ENCODE results near the gene TMEM126B. TPM values are rescaled to one million over a fixed set of nuclear protein-coding genes. Genes with fewer than 3 reads are reported as not detected.
A peak's percentile ranks its signal among the peaks of the same experiment; 100 is the strongest.

Gene TMEM126B
- total RNA-seq, 1 donor from 2014 or later: 51.3 TPM

DNA sequence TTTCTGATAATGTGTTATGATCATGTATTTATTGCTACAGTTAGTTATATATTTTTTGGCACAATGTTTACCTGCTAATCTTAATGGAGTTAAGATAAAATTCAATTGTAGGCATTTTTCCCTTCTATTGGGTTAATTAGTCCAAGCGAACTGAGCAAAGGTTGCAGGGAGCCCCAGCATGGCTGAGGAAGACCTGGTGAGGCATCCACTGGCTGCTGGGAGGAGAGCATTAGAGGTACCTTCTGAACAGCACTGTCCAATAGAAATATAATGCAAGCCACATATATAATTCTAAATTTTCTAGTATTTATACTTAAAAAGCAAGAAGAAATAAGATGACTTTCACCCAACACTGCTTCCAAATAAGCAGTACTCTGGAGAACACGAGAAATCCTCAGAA is 18.7 kb downstream of the TMEM126B start:
- peak overlapping the region; percentile 79 for H2AFZ ChIP-seq (ENCODE audit: low read depth, low read length)
- no peak for DNase-seq (ENCODE audit: low read depth)
- TF ChIP-seq, protein P1, sequence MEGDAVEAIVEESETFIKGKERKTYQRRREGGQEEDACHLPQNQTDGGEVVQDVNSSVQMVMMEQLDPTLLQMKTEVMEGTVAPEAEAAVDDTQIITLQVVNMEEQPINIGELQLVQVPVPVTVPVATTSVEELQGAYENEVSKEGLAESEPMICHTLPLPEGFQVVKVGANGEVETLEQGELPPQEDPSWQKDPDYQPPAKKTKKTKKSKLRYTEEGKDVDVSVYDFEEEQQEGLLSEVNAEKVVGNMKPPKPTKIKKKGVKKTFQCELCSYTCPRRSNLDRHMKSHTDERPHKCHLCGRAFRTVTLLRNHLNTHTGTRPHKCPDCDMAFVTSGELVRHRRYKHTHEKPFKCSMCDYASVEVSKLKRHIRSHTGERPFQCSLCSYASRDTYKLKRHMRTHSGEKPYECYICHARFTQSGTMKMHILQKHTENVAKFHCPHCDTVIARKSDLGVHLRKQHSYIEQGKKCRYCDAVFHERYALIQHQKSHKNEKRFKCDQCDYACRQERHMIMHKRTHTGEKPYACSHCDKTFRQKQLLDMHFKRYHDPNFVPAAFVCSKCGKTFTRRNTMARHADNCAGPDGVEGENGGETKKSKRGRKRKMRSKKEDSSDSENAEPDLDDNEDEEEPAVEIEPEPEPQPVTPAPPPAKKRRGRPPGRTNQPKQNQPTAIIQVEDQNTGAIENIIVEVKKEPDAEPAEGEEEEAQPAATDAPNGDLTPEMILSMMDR (IDR thresholded peaks at IDR 0.05; ENCODE audit: insufficient read depth, low read depth, low read length): no peak
- no peak for TF ChIP-seq EZH2 (IDR thresholded peaks at IDR 0.05; ENCODE audit: insufficient read depth, low read length)

DNA sequence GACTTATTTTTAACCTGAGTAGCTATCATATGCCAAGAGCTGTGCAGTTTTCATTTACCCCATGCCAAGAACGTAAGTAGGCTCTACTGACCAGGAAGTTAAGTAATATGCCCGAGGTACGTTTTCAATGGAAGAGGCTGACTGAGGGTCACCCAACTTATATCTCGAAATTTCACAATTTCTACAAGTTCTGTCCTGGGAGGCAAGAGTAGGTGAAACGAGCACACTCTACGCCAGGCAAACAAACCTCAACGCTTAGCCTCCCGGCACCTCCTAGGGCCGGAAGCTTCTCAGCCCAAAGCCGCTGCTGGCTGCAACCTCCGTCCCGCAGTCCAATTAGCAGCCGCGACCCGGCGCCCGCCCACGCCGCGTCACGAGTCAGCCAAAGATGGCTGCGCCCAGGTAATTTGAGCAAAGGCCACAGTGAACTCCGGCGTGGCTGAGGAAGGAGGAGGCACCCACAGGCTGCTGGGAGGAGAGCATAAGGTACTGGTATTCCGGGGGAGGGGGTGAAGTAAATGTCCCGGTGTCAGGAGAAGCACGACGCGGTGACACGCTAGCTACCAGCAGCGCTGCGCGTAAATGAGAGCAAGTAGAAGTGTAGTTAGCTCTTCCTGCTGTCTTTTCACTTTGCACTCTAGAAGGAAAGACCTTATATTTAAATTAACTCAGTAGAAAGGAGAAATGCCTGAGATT is 19.4 kb downstream of the TMEM126B start, which contains the start of gene TMEM126A:
Gene TMEM126A, plus strand, starts transcription at position 364 of the 696 bp plus-strand sequence. CDS start 2,289 bp downstream, outside the sequence.
- H4K20me1 ChIP-seq (ENCODE audit: insufficient read depth, low read length): no peaks in the 10 kb centered on the region
- peaks cover 3% of the 10 kb centered on the region for H3K4me1 Mint-ChIP-seq (ENCODE audit: low read depth, unreplicated experiment)
- H2AFZ ChIP-seq (ENCODE audit: low read depth, low read length): peak within 1 kb of the TSS; percentile 79
- H3K36me3 ChIP-seq (ENCODE audit: insufficient read depth, low read length): peaks cover 4% of the 10 kb centered on the region
- peak within 1 kb of the TSS; percentile 95 for H3K27ac Mint-ChIP-seq (ENCODE audit: unreplicated experiment)
- peaks cover 2% of the 10 kb centered on the region for H3K36me3 Mint-ChIP-seq (ENCODE audit: low read depth, unreplicated experiment)
- H3K27me3 ChIP-seq (ENCODE audit: insufficient read depth, low read length): no peaks in the 10 kb centered on the region
- peaks cover 3% of the 10 kb centered on the region for H3K4me1 ChIP-seq (ENCODE audit: insufficient read depth, low read length)
- H3K4me3 Mint-ChIP-seq (ENCODE audit: unreplicated experiment): peak within 1 kb of the TSS; percentile 96
- FAIRE-seq (peak; percentile 26), DNase-seq (ENCODE audit: low read depth) (peak; percentile 73)
- H3K27me3 Mint-ChIP-seq (ENCODE audit: low read depth, unreplicated experiment): no peaks in the 10 kb centered on the region
- H3K9me3 Mint-ChIP-seq (ENCODE audit: unreplicated experiment): peaks cover 2% of the 10 kb centered on the region
- TF ChIP-seq, protein P1 (IDR thresholded peaks at IDR 0.05; ENCODE audit: insufficient read depth, low read depth, low read length): no peak
- TF ChIP-seq EZH2 (IDR thresholded peaks at IDR 0.05; ENCODE audit: insufficient read depth, low read length): no peak
- no peaks in the 10 kb centered on the region for H3K9me3 ChIP-seq (ENCODE audit: insufficient read depth, low read depth, low read length)
- H3K4me3 ChIP-seq (ENCODE audit: insufficient read depth, low read depth, low read length): peak within 1 kb of the TSS; percentile 91
- H3K79me2 ChIP-seq (ENCODE audit: insufficient read depth, low read length): peaks cover 25% of the 10 kb centered on the region
- H3K27ac ChIP-seq (ENCODE audit: low read depth, low read length): peak within 1 kb of the TSS; percentile 78
- peak within 1 kb of the TSS; percentile 90 for H3K9ac ChIP-seq (ENCODE audit: low read length)
- H3K4me2 ChIP-seq (ENCODE audit: low read length): peak within 1 kb of the TSS; percentile 90

More for the DNA sequence above, 18.7 kb downstream of the TMEM126B start:
- Mint-ChIP-seq H3K9me3 (ENCODE audit: unreplicated experiment) (peaks cover 2% of the 10 kb centered on the region), H3K4me3 (ENCODE audit: unreplicated experiment) (peak overlapping the region; percentile 96), H3K27ac (ENCODE audit: unreplicated experiment) (peak overlapping the region; percentile 95), H3K4me1 (ENCODE audit: low read depth, unreplicated experiment) (peaks cover 3% of the 10 kb centered on the region), H3K36me3 (ENCODE audit: low read depth, unreplicated experiment) (no peaks in the 10 kb centered on the region), H3K27me3 (ENCODE audit: low read depth, unreplicated experiment) (no peaks in the 10 kb centered on the region)
- peaks cover 25% of the 10 kb centered on the region for H3K79me2 ChIP-seq (ENCODE audit: insufficient read depth, low read length)
- FAIRE-seq: no peak
- H3K4me1 ChIP-seq (ENCODE audit: insufficient read depth, low read length): peaks cover 3% of the 10 kb centered on the region
- peak overlapping the region; percentile 90 for H3K4me2 ChIP-seq (ENCODE audit: low read length)
- peak overlapping the region; percentile 90 for H3K9ac ChIP-seq (ENCODE audit: low read length)
- H3K4me3 ChIP-seq (ENCODE audit: insufficient read depth, low read depth, low read length): peak overlapping the region; percentile 91
- no peaks in the 10 kb centered on the region for H3K9me3 ChIP-seq (ENCODE audit: insufficient read depth, low read depth, low read length)
- H3K36me3 ChIP-seq (ENCODE audit: insufficient read depth, low read length): peaks cover 4% of the 10 kb centered on the region
- H4K20me1 ChIP-seq (ENCODE audit: insufficient read depth, low read length): no peaks in the 10 kb centered on the region
- no peaks in the 10 kb centered on the region for H3K27me3 ChIP-seq (ENCODE audit: insufficient read depth, low read length)
- H3K27ac ChIP-seq (ENCODE audit: low read depth, low read length): peak overlapping the region; percentile 78

DNA sequence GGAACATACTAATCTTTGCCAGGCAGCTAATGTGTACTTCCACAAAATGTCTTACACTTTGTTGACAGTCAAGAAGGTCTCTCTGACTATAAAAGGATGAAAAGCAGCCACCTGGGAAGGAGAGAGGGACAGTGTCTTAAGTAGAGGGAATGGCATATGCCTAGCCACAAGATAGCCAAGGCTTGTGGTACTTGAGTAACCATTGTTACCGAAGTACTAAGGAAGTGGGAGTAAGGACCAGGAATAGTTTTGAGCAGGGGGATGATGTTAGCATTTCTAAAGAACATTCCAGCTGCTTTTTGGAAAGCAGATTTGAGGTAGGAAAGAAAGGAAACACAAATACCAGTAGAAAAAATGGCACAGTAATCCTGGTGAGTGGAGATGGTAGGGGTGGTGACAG is 22.7 kb downstream of the TMEM126B start:
- H4K20me1 ChIP-seq (ENCODE audit: insufficient read depth, low read length): peaks cover 3% of the 10 kb centered on the region
- peaks cover 3% of the 10 kb centered on the region for H3K4me1 ChIP-seq (ENCODE audit: insufficient read depth, low read length)

More for the DNA sequence above, 22.7 kb downstream of the TMEM126B start:
- FAIRE-seq (no peak), DNase-seq (ENCODE audit: low read depth) (no peak)
- Mint-ChIP-seq H3K4me3 (ENCODE audit: unreplicated experiment) (no peak overlapping the region), H3K36me3 (ENCODE audit: low read depth, unreplicated experiment) (peaks cover 4% of the 10 kb centered on the region), H3K27ac (ENCODE audit: unreplicated experiment) (no peak overlapping the region), H3K4me1 (ENCODE audit: low read depth, unreplicated experiment) (peaks cover 4% of the 10 kb centered on the region), H3K27me3 (ENCODE audit: low read depth, unreplicated experiment) (no peaks in the 10 kb centered on the region), H3K9me3 (ENCODE audit: unreplicated experiment) (peaks cover 2% of the 10 kb centered on the region)
- H3K27ac ChIP-seq (ENCODE audit: low read depth, low read length): no peak overlapping the region
- H3K79me2 ChIP-seq (ENCODE audit: insufficient read depth, low read length): peaks cover 28% of the 10 kb centered on the region
- no peaks in the 10 kb centered on the region for H3K27me3 ChIP-seq (ENCODE audit: insufficient read depth, low read length)
- H2AFZ ChIP-seq (ENCODE audit: low read depth, low read length): no peak overlapping the region
- H3K4me2 ChIP-seq (ENCODE audit: low read length): no peak overlapping the region
- no peak for TF ChIP-seq EZH2 (IDR thresholded peaks at IDR 0.05; ENCODE audit: insufficient read depth, low read length)
- TF ChIP-seq, protein P1 (IDR thresholded peaks at IDR 0.05; ENCODE audit: insufficient read depth, low read depth, low read length): no peak
- no peak overlapping the region for H3K9ac ChIP-seq (ENCODE audit: low read length)
- peaks cover 20% of the 10 kb centered on the region for H3K36me3 ChIP-seq (ENCODE audit: insufficient read depth, low read length)
- no peak overlapping the region for H3K4me3 ChIP-seq (ENCODE audit: insufficient read depth, low read depth, low read length)
- H3K9me3 ChIP-seq (ENCODE audit: insufficient read depth, low read depth, low read length): no peaks in the 10 kb centered on the region

All from astrocyte (in vitro differentiated cells and primary cell).